ENCODE data around the gene STAP1. TPM values are rescaled to one million over a fixed set of nuclear protein-coding genes. Genes with fewer than 3 reads are reported as not detected.

The STAP1 gene
- total RNA-seq, 1 experiment from 2014 or later = not detected

DNA sequence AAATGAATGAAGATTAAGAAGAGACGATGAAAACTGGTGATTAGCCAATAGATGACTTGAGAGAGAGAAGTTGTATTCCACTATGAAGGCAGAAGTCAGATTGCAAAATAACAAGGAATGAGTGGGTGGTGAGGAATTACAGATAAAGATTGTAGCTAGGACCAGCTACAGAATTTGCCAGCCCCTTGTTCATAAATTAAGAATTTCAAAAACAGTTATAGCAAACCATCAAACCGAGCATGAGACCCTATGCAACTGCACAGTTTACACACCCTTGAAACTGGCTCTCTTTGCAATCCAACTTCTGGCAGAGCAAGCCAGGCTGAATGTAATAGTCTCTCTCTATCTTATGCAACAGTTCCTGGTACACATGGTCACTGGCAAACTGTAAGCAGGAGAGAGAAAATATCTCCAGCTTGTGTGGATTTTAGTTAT is 35.2 kb downstream of the STAP1 start (continued):
- TF ChIP-seq, protein P1, sequence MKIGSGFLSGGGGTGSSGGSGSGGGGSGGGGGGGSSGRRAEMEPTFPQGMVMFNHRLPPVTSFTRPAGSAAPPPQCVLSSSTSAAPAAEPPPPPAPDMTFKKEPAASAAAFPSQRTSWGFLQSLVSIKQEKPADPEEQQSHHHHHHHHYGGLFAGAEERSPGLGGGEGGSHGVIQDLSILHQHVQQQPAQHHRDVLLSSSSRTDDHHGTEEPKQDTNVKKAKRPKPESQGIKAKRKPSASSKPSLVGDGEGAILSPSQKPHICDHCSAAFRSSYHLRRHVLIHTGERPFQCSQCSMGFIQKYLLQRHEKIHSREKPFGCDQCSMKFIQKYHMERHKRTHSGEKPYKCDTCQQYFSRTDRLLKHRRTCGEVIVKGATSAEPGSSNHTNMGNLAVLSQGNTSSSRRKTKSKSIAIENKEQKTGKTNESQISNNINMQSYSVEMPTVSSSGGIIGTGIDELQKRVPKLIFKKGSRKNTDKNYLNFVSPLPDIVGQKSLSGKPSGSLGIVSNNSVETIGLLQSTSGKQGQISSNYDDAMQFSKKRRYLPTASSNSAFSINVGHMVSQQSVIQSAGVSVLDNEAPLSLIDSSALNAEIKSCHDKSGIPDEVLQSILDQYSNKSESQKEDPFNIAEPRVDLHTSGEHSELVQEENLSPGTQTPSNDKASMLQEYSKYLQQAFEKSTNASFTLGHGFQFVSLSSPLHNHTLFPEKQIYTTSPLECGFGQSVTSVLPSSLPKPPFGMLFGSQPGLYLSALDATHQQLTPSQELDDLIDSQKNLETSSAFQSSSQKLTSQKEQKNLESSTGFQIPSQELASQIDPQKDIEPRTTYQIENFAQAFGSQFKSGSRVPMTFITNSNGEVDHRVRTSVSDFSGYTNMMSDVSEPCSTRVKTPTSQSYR (CRISPR knock-in tag; IDR thresholded peaks at IDR 0.05) = no peak
- TF ChIP-seq GRHL2 (CRISPR knock-in tag; IDR thresholded peaks at IDR 0.05; ENCODE audit: insufficient replicate concordance, severe bottlenecking) (no peak), CTCF (IDR thresholded peaks at IDR 0.05) (no peak), SP1 (CRISPR knock-in tag; conservative IDR thresholded peaks at IDR 0.05) (no peak)
- TF ChIP-seq, protein P2, sequence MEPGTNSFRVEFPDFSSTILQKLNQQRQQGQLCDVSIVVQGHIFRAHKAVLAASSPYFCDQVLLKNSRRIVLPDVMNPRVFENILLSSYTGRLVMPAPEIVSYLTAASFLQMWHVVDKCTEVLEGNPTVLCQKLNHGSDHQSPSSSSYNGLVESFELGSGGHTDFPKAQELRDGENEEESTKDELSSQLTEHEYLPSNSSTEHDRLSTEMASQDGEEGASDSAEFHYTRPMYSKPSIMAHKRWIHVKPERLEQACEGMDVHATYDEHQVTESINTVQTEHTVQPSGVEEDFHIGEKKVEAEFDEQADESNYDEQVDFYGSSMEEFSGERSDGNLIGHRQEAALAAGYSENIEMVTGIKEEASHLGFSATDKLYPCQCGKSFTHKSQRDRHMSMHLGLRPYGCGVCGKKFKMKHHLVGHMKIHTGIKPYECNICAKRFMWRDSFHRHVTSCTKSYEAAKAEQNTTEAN (CRISPR knock-in tag; IDR thresholded peaks at IDR 0.05) = no peak

GRCh38 chr4:67603310-67604028 is 44.9 kb downstream of the STAP1 start:
- peaks cover 10% of the 10 kb centered on the region; the same call in 1 of the 2 replicates for H3K4me1 Mint-ChIP-seq
- CTCF ChIA-PET = no interaction called here
- ATAC-seq (peak; percentile 26; the same call in 1 of the 2 replicates), DNase-seq (ENCODE audit: low spot score) (no peak)
- no peak overlapping the region for H3K4me3 Mint-ChIP-seq
- H3K36me3 Mint-ChIP-seq = peaks cover 18% of the 10 kb centered on the region
- H3K27me3 Mint-ChIP-seq (ENCODE audit: low read depth) = peaks cover 3% of the 10 kb centered on the region; the same call in 1 of the 2 replicates
- POLR2A ChIA-PET = no interaction called here
- peaks cover 42% of the 10 kb centered on the region for H3K9me3 Mint-ChIP-seq
- H3K27ac Mint-ChIP-seq = no peak overlapping the region; the same call in 1 of the 2 replicates
- TF ChIP-seq PRRX2 (CRISPR knock-in tag; IDR thresholded peaks at IDR 0.05) (no peak), NR2C2 (CRISPR knock-in tag; IDR thresholded peaks at IDR 0.05) (no peak), CBFB (CRISPR knock-in tag; IDR thresholded peaks at IDR 0.05; ENCODE audit: low read depth) (no peak), OVOL2 (CRISPR knock-in tag; IDR thresholded peaks at IDR 0.05; ENCODE audit: borderline replicate concordance) (no peak), ATF1 (CRISPR knock-in tag; IDR thresholded peaks at IDR 0.05) (no peak), CTCF (IDR thresholded peaks at IDR 0.05) (no peak), ZNF121 (CRISPR knock-in tag; IDR thresholded peaks at IDR 0.05) (no peak), ZNF396 (CRISPR knock-in tag; IDR thresholded peaks at IDR 0.05; ENCODE audit: borderline replicate concordance) (no peak), SP1 (CRISPR knock-in tag; conservative IDR thresholded peaks at IDR 0.05) (no peak), ETV6 (CRISPR knock-in tag; IDR thresholded peaks at IDR 0.05) (no peak)
- TF ChIP-seq, protein P3, sequence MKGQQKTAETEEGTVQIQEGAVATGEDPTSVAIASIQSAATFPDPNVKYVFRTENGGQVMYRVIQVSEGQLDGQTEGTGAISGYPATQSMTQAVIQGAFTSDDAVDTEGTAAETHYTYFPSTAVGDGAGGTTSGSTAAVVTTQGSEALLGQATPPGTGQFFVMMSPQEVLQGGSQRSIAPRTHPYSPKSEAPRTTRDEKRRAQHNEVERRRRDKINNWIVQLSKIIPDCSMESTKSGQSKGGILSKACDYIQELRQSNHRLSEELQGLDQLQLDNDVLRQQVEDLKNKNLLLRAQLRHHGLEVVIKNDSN (CRISPR knock-in tag; IDR thresholded peaks at IDR 0.05) = no peak
- TF ChIP-seq, protein P4, sequence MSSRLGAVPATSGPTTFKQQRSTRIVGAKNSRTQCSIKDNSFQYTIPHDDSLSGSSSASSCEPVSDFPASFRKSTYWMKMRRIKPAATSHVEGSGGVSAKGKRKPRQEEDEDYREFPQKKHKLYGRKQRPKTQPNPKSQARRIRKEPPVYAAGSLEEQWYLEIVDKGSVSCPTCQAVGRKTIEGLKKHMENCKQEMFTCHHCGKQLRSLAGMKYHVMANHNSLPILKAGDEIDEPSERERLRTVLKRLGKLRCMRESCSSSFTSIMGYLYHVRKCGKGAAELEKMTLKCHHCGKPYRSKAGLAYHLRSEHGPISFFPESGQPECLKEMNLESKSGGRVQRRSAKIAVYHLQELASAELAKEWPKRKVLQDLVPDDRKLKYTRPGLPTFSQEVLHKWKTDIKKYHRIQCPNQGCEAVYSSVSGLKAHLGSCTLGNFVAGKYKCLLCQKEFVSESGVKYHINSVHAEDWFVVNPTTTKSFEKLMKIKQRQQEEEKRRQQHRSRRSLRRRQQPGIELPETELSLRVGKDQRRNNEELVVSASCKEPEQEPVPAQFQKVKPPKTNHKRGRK (CRISPR knock-in tag; IDR thresholded peaks at IDR 0.05; ENCODE audit: borderline replicate concordance) = no peak
- TF ChIP-seq, protein P5, sequence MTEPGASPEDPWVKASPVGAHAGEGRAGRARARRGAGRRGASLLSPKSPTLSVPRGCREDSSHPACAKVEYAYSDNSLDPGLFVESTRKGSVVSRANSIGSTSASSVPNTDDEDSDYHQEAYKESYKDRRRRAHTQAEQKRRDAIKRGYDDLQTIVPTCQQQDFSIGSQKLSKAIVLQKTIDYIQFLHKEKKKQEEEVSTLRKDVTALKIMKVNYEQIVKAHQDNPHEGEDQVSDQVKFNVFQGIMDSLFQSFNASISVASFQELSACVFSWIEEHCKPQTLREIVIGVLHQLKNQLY (CRISPR knock-in tag; IDR thresholded peaks at IDR 0.05) = no peak
